ENCODE results near the gene ALDH1L1. TPM values are rescaled to one million over a fixed set of nuclear protein-coding genes. Genes with fewer than 3 reads are reported as not detected.

ALDH1L1 gene
- total and polyA plus RNA-seq, 4 donors, result 0.51 to 9.0 (median 2.8) TPM

- Histone ChIP-seq H3K36me3 (ENCODE audit: control insufficient read depth in 4 of 4, insufficient read depth in 4 of 4, low read length in 4 of 4) (no peaks in the 10 kb centered on the region), H3K27me3 (ENCODE audit: control insufficient read depth in 3 of 3, insufficient read depth in 3 of 3, low read length in 2 of 3) (peaks cover 0 to 3% (median 0%) of the 10 kb centered on the region in 3 donors), H3K9ac (ENCODE audit: insufficient read depth in 1 of 2, low read length in 2 of 2) (no peak overlapping the region), H3K27ac (ENCODE audit: low read depth in 1 of 2, low read length in 1 of 2) (no peak overlapping the region), H3K4me1 (ENCODE audit: control insufficient read depth in 5 of 5, insufficient read depth in 5 of 5, low read length in 5 of 5) (no peaks in the 10 kb centered on the region), H3K4me3 (no peak overlapping the region), H3K9me3 (ENCODE audit: control insufficient read depth in 4 of 4, insufficient read depth in 3 of 4, low read length in 3 of 4) (peaks cover 0 to 2% (median 0%) of the 10 kb centered on the region in 4 donors)
- ATAC-seq (ENCODE audit: insufficient read depth, low FRiP score), result no peak
- WGBS, 2 donors, result 89% methylated on average over 8 of the region's 8 CpGs
- TF ChIP-seq CTCF (IDR thresholded peaks at IDR 0.05; ENCODE audit: control extremely low read depth, extremely low read depth), result no peak
- no peak for DNase-seq
These were observed 10.2 kb downstream of the ALDH1L1 start for GRCh38 chr3:126170073-126170777.

- H3K9ac ChIP-seq (ENCODE audit: insufficient read depth in 1 of 2, low read length in 2 of 2), result no peak overlapping the region
- 82 to 88% methylated on average over 4 of the region's 4 CpGs for WGBS, 2 donors
- H3K27ac ChIP-seq (ENCODE audit: low read depth in 1 of 2, low read length in 1 of 2), result no peak overlapping the region
- no peak for TF ChIP-seq CTCF (IDR thresholded peaks at IDR 0.05; ENCODE audit: control extremely low read depth, extremely low read depth)
- DNase-seq (no peak), ATAC-seq (ENCODE audit: insufficient read depth, low FRiP score) (no peak)
- H3K4me1 ChIP-seq (ENCODE audit: control insufficient read depth in 5 of 5, insufficient read depth in 5 of 5, low read length in 5 of 5), result no peaks in the 10 kb centered on the region
- peaks cover 0 to 2% (median 0%) of the 10 kb centered on the region in 4 donors for H3K9me3 ChIP-seq (ENCODE audit: control insufficient read depth in 4 of 4, insufficient read depth in 3 of 4, low read length in 3 of 4)
- no peak overlapping the region for H3K4me3 ChIP-seq
- peaks cover 0 to 3% (median 0%) of the 10 kb centered on the region in 3 donors for H3K27me3 ChIP-seq (ENCODE audit: control insufficient read depth in 3 of 3, insufficient read depth in 3 of 3, low read length in 2 of 3)
- no peaks in the 10 kb centered on the region for H3K36me3 ChIP-seq (ENCODE audit: control insufficient read depth in 4 of 4, insufficient read depth in 4 of 4, low read length in 4 of 4)
These were observed 12.8 kb downstream of the ALDH1L1 start for GRCh38 chr3:126167566-126167965.

GRCh38 chr3:126166009-126166408 is 14.4 kb downstream of the ALDH1L1 start:
- no peak overlapping the region for H3K4me3 ChIP-seq
- H3K9ac ChIP-seq (ENCODE audit: insufficient read depth in 1 of 2, low read length in 2 of 2), result no peak overlapping the region
- no peaks in the 10 kb centered on the region for H3K36me3 ChIP-seq (ENCODE audit: control insufficient read depth in 4 of 4, insufficient read depth in 4 of 4, low read length in 4 of 4)
- H3K27me3 ChIP-seq (ENCODE audit: control insufficient read depth in 3 of 3, insufficient read depth in 3 of 3, low read length in 2 of 3), result peaks cover 0 to 3% (median 0%) of the 10 kb centered on the region in 3 donors
- DNase-seq (no peak), ATAC-seq (ENCODE audit: insufficient read depth, low FRiP score) (no peak)
- H3K9me3 ChIP-seq (ENCODE audit: control insufficient read depth in 4 of 4, insufficient read depth in 3 of 4, low read length in 3 of 4), result peaks cover 0 to 2% (median 0%) of the 10 kb centered on the region in 4 donors
- H3K27ac ChIP-seq (ENCODE audit: low read depth in 1 of 2, low read length in 1 of 2), result no peak overlapping the region
- H3K4me1 ChIP-seq (ENCODE audit: control insufficient read depth in 5 of 5, insufficient read depth in 5 of 5, low read length in 5 of 5), result no peaks in the 10 kb centered on the region
- no peak for TF ChIP-seq CTCF (IDR thresholded peaks at IDR 0.05; ENCODE audit: control extremely low read depth, extremely low read depth)
- WGBS, 2 donors, result 59 to 68% methylated on average over 6 of the region's 6 CpGs
